ENCODE data around the gene SCARB2.

The SCARB2 gene

DNA sequence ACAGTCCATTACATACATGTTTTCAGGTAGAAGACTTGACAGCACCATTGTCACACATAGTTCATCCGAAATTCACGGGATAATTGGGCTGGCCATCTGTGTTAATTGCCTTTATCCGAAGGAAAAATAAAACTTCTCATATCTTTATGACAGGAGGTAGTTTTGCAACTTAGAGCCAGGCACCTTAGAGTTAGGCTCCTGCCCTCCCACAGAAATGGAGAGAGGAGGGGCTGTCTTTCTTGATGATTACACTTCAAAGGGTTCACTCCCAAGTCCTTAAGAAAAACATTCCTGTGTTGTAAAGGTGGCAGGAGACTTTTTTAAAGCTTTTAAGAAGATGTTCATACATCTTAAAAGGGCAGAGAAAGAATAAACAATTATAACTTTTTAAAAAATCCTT, 10.5 kb upstream of the SCARB2 start:
- TF ChIP-seq FOXP2 (optimal IDR thresholded peaks at IDR 0.05; ENCODE audit: borderline replicate concordance, extremely low read depth, extremely low read length, insufficient read depth), result no peak
- no peak for TF ChIP-seq POLR2AphosphoS5 (IDR thresholded peaks at IDR 0.05; ENCODE audit: low read depth, low read length)
- no peak for TF ChIP-seq SIN3A (IDR thresholded peaks at IDR 0.05; ENCODE audit: borderline replicate concordance, insufficient read depth, low read length)
- TF ChIP-seq REST (IDR thresholded peaks at IDR 0.05; ENCODE audit: insufficient read depth in 1 of 2, low read depth in 2 of 2, low read length in 2 of 2), result no peak
- TF ChIP-seq TAF1 (IDR thresholded peaks at IDR 0.05; ENCODE audit: borderline replicate concordance, insufficient read depth, low read length), result no peak

DNA sequence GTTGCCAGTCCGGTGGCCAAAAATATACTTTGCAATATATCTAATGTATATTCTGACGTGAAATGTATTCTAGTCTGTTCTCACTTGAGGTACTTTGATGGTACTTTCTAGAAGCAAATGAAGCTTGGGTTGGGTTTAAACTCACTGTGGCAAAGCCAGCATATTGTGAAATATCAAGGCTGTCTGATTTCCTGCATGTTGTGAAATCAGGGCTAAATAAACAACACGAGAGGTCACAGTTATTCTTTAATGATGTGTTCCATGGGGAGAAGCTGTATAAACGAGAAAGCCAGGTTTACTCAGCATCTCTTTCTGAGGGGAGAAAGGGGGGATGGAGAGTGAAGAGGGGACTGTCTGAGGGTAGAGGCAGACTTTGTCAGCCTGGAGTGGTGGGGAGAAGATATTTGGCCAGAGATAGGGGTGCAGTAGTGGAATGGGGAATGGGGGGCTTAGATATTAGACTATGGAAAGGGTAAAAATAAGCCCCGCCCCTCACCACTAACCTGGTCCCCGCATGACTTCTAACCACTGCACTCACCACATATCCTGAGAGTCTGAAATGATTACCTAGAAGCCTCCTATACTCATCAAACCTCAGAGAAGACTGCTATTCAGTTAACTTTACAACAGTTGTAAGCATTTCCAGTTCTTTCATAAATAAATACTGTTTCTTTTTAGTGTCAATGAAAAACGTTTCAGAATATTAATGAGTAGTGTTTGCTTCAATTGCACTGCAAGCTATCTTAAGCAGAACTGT, 5.9 kb upstream of the SCARB2 start:
- TF ChIP-seq FOXP2 (optimal IDR thresholded peaks at IDR 0.05; ENCODE audit: borderline replicate concordance, extremely low read depth, extremely low read length, insufficient read depth) (no peak), SIN3A (IDR thresholded peaks at IDR 0.05; ENCODE audit: borderline replicate concordance, insufficient read depth, low read length) (no peak), POLR2AphosphoS5 (IDR thresholded peaks at IDR 0.05; ENCODE audit: low read depth, low read length) (no peak), TAF1 (IDR thresholded peaks at IDR 0.05; ENCODE audit: borderline replicate concordance, insufficient read depth, low read length) (no peak), REST (IDR thresholded peaks at IDR 0.05; ENCODE audit: insufficient read depth in 1 of 2, low read depth in 2 of 2, low read length in 2 of 2) (no peak)

DNA sequence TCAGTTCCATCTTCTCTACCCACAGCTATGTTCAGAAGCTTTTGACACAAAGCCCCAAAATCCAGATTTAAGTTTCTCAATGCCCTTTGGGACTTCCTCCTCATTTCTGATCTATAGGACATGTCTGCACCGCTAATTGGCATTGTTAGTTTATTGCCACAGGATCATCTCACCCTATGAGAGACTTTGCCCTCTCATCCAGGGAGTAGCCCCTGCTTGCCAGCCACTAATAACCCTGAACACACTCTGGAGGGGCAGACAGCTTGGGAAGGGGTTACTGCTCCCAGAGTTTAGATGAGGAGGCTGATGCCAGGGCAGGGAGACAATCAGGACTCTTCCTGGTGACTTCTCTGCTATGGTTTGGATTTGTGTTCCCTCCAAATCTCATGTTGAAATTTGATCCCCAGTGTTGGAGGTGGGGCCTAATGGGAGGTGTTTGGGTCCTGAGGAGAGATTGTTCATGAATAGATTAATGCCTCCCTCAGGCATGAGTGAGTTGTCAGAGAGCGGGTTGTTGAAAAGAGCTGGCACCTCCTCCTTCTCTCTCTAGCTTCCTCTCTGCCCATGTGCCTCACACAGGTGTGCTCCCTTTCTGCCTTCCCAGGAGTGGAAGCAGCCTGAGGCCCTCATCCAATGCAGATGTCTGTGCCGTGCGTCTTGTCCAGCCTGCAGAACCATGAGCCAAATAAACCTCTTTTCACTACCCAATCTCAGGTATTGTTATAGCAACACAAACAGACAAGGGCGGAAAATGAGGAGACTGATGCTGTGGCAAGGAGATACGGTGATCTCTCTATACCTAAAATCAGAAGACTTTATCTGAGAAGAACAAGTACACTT, 3.6 kb upstream of the SCARB2 start:
- TF ChIP-seq SIN3A (IDR thresholded peaks at IDR 0.05; ENCODE audit: borderline replicate concordance, insufficient read depth, low read length) (no peak), POLR2AphosphoS5 (IDR thresholded peaks at IDR 0.05; ENCODE audit: low read depth, low read length) (no peak), FOXP2 (optimal IDR thresholded peaks at IDR 0.05; ENCODE audit: borderline replicate concordance, extremely low read depth, extremely low read length, insufficient read depth) (no peak), REST (IDR thresholded peaks at IDR 0.05; ENCODE audit: insufficient read depth in 1 of 2, low read depth in 2 of 2, low read length in 2 of 2) (no peak), TAF1 (IDR thresholded peaks at IDR 0.05; ENCODE audit: borderline replicate concordance, insufficient read depth, low read length) (no peak)

GRCh38 chr4:76216524-76216923, 2.9 kb upstream of the SCARB2 start:
- TF ChIP-seq TAF1 (IDR thresholded peaks at IDR 0.05; ENCODE audit: borderline replicate concordance, insufficient read depth, low read length) (no peak), REST (IDR thresholded peaks at IDR 0.05; ENCODE audit: insufficient read depth in 1 of 2, low read depth in 2 of 2, low read length in 2 of 2) (no peak), FOXP2 (optimal IDR thresholded peaks at IDR 0.05; ENCODE audit: borderline replicate concordance, extremely low read depth, extremely low read length, insufficient read depth) (no peak), POLR2AphosphoS5 (IDR thresholded peaks at IDR 0.05; ENCODE audit: low read depth, low read length) (no peak)

Measured in PFSK-1 (cell line).